Sigmoid colon (tissue), 7 donors: Measurements from ENCODE around the gene BACE2. TPM values are rescaled to one million over a fixed set of nuclear protein-coding genes. Genes with fewer than 3 reads are reported as not detected.

ENCODE experiments used
- DNase-seq: peaks from one replicate; pipeline ENCODE4 v3.0.0-alpha.2; 2019
- H3K27ac ChIP-seq, 4 donors: fragments of 200-600 bp; sonication (generic); one replicate each; pipeline ENCODE4 v1.5.1; 2016 to 2019; ENCODE audit warnings: mild to moderate bottlenecking in 1 of 4
- H3K27me3 ChIP-seq, 3 donors: fragments of 200-600 bp; sonication (generic); one replicate each; pipeline ENCODE4 v1.5.1; 2019; ENCODE audit warnings: mild to moderate bottlenecking in 1 of 3
- H3K36me3 ChIP-seq, 4 donors: fragments of 200-600 bp; sonication (generic); one replicate each; pipeline ENCODE4 v1.5.1; 2016 to 2019
- H3K4me1 ChIP-seq, 4 donors: fragments of 200-600 bp; sonication (generic); one replicate each; pipeline ENCODE4 v1.5.1; 2017 to 2019
- H3K4me3 ChIP-seq, 4 donors: fragments of 200-600 bp; sonication (generic); one replicate each; pipeline ENCODE4 v1.5.1; 2017 to 2019; ENCODE audit warnings: mild to moderate bottlenecking in 2 of 4, moderate library complexity in 1 of 4
- H3K9me3 ChIP-seq, 4 donors: fragments of 200-600 bp in 3 of 4; sonication (generic) in 3 of 4; one replicate each; pipeline versions ENCODE4 v1.5.1 to v1.6.1; 2013 to 2019
- CTCF ChIP-seq, 4 experiments: fragments of 450-650 bp in 3 of 4; fragments of 200-600 bp in 1 of 4; IDR thresholded peaks; one replicate each; pipeline ENCODE4 v1.5.1; 2016 to 2019; ENCODE audit warnings: antibody characterized with exemption in 4 of 4, mild to moderate bottlenecking in 3 of 4, moderate library complexity in 2 of 4
- EP300 ChIP-seq, 4 donors: sonication (generic); formaldehyde crosslinking; IDR thresholded peaks; one replicate each; pipeline ENCODE4 v1.6.1; 2017; ENCODE audit warnings: antibody characterized with exemption in 4 of 4
- POLR2A ChIP-seq, 2 donors: fragments of 450-650 bp; IDR thresholded peaks; one replicate each; pipeline ENCODE4 v1.6.1; 2016; ENCODE audit warnings: antibody characterized with exemption in 2 of 2, mild to moderate bottlenecking in 2 of 2, moderate library complexity in 2 of 2
- POLR2AphosphoS5 ChIP-seq, 4 donors: sonication (generic); formaldehyde crosslinking; IDR thresholded peaks; one replicate each; pipeline ENCODE4 v1.6.1; 2017; ENCODE audit warnings: antibody characterized with exemption in 4 of 4
- WGBS, 2 donors: extraction: QIAGEN DNeasy Blood & Tissue Kit; methylation state at CpG; one replicate each; pipeline ENCODE4 v1.1.7; 2013; 5-methylcytosine and 5-hydroxymethylcytosine counted together
- intact Hi-C: fragments of 100-400 bp; cut with DNase I; formaldehyde crosslinking; loops from one replicate; pipeline ENCODE4 v1.15.1; 2023
- polyA plus RNA-seq, 3 donors: library from polyadenylated mRNA; stranded (reverse); fragments of 200-250 nt; gene quantifications; one replicate each; pipeline ENCODE4 v1.2.3, GENCODE V29; 2013
- total RNA-seq, 4 donors: library from RNA; depleted of rRNA; stranded (reverse); fragments of >200 nt; gene quantifications; one replicate each; pipeline ENCODE4 v1.1.0, GENCODE V29; 2016
- donor health status: healthy with polysubstance abuse.
- donor health status: Bipolar disorder and iron deficiency.
- donor health status: healthy.

BACE2 gene
- total and polyA plus RNA-seq, 7 donors, result 12.0 to 204 (median 52.8) TPM

GRCh38 chr21:41258617-41259016, 90.7 kb downstream of the BACE2 start:
- no peak for DNase-seq
- no peaks in the 10 kb centered on the region for H3K27me3 ChIP-seq
- H3K4me3 ChIP-seq, result no peak overlapping the region
- intact Hi-C loops, result no loop called here
- H3K36me3 ChIP-seq, result peaks cover 4 to 31% (median 17%) of the 10 kb centered on the region in 4 donors
- H3K27ac ChIP-seq, result no peak overlapping the region
- 13 to 62% methylated on average over 3 of the region's 3 CpGs for WGBS, 2 donors
- H3K9me3 ChIP-seq, result peaks cover 0 to 5% (median 0%) of the 10 kb centered on the region in 4 donors
- TF ChIP-seq POLR2A (IDR thresholded peaks at IDR 0.05) (no peak), POLR2AphosphoS5 (IDR thresholded peaks at IDR 0.05) (no peak), CTCF (IDR thresholded peaks at IDR 0.05) (no peak), EP300 (IDR thresholded peaks at IDR 0.05) (no peak)
- no peaks in the 10 kb centered on the region for H3K4me1 ChIP-seq

GRCh38 chr21:41260428-41260827, 92.5 kb downstream of the BACE2 start:
- intact Hi-C loops, result no loop called here
- no peak overlapping the region for H3K4me3 ChIP-seq
- DNase-seq, result no peak
- H3K27me3 ChIP-seq, result no peaks in the 10 kb centered on the region
- 85 to 98% methylated on average over 8 of the region's 8 CpGs for WGBS, 2 donors
- H3K4me1 ChIP-seq, result no peaks in the 10 kb centered on the region
- TF ChIP-seq POLR2A (IDR thresholded peaks at IDR 0.05) (no peak), POLR2AphosphoS5 (IDR thresholded peaks at IDR 0.05) (no peak), CTCF (IDR thresholded peaks at IDR 0.05) (no peak)
- peaks cover 0 to 27% (median 12%) of the 10 kb centered on the region in 4 donors for H3K36me3 ChIP-seq
- no peaks in the 10 kb centered on the region for H3K9me3 ChIP-seq
- H3K27ac ChIP-seq, result no peak overlapping the region

GRCh38 chr21:41267346-41267745, 99.4 kb downstream of the BACE2 start:
- Histone ChIP-seq H3K27ac (no peak overlapping the region), H3K4me1 (no peaks in the 10 kb centered on the region), H3K9me3 (peaks cover 0 to 7% (median 0%) of the 10 kb centered on the region in 4 donors), H3K4me3 (no peak overlapping the region), H3K27me3 (no peaks in the 10 kb centered on the region), H3K36me3 (peaks cover 0 to 9% (median 0%) of the 10 kb centered on the region in 4 donors)
- intact Hi-C loops, result no loop called here
- no peak for DNase-seq
- 98 to 99% methylated on average over 2 of the region's 2 CpGs for WGBS, 2 donors
- no peak for TF ChIP-seq POLR2A (IDR thresholded peaks at IDR 0.05)
- no peak for TF ChIP-seq CTCF (IDR thresholded peaks at IDR 0.05)
- no peak for TF ChIP-seq POLR2AphosphoS5 (IDR thresholded peaks at IDR 0.05)
- no peak for TF ChIP-seq EP300 (IDR thresholded peaks at IDR 0.05)

GRCh38 chr21:41269535-41269934, 101.6 kb downstream of the BACE2 start:
- Histone ChIP-seq H3K4me3 (no peak overlapping the region), H3K27ac (no peak overlapping the region), H3K9me3 (peaks cover 0 to 7% (median 0%) of the 10 kb centered on the region in 4 donors), H3K36me3 (peaks cover 0 to 2% (median 0%) of the 10 kb centered on the region in 4 donors), H3K27me3 (no peaks in the 10 kb centered on the region), H3K4me1 (no peaks in the 10 kb centered on the region)
- intact Hi-C loops, result no loop called here
- no peak for DNase-seq
- no peak for TF ChIP-seq POLR2A (IDR thresholded peaks at IDR 0.05)
- no peak for TF ChIP-seq EP300 (IDR thresholded peaks at IDR 0.05)
- no peak for TF ChIP-seq POLR2AphosphoS5 (IDR thresholded peaks at IDR 0.05)
- no peak for TF ChIP-seq CTCF (IDR thresholded peaks at IDR 0.05)
- 28 to 73% methylated on average over 1 of the region's 1 CpG for WGBS, 2 donors

GRCh38 chr21:41277196-41277595, 109.2 kb downstream of the BACE2 start:
- no peaks in the 10 kb centered on the region for H3K27me3 ChIP-seq
- TF ChIP-seq POLR2A (IDR thresholded peaks at IDR 0.05), result no peak
- TF ChIP-seq EP300 (IDR thresholded peaks at IDR 0.05), result no peak
- no peak for TF ChIP-seq CTCF (IDR thresholded peaks at IDR 0.05)
- no peak for TF ChIP-seq POLR2AphosphoS5 (IDR thresholded peaks at IDR 0.05)
- no peak for DNase-seq
- H3K4me1 ChIP-seq, result peaks cover 0 to 3% (median 0%) of the 10 kb centered on the region in 4 donors
- H3K4me3 ChIP-seq, result no peak overlapping the region
- H3K36me3 ChIP-seq, result peaks cover 0 to 22% (median 2%) of the 10 kb centered on the region in 4 donors
- no peak overlapping the region for H3K27ac ChIP-seq
- intact Hi-C loops, result no loop called here
- 91 to 93% methylated on average over 12 of the region's 12 CpGs for WGBS, 2 donors
- H3K9me3 ChIP-seq, result no peaks in the 10 kb centered on the region
